H4 (cell line): ENCODE results near the gene VAMP2. TPM values are rescaled to one million over a fixed set of nuclear protein-coding genes. Genes with fewer than 3 reads are reported as not detected.
A peak's percentile ranks its signal among the peaks of the same experiment; 100 is the strongest.

ENCODE experiments used
- DNase-seq: peaks from one replicate; pipeline ENCODE4 v3.0.0-alpha.2; 2015; ENCODE audit warnings: low spot score
- total RNA-seq: library from RNA; depleted of rRNA; stranded (reverse); fragments of >200 nt; shearing (Covaris generic); gene quantifications from 2 replicates; pipeline ENCODE4 v1.2.3, GENCODE V29; 2014

Gene VAMP2
- total RNA-seq, 1 experiment from 2014 or later: 0.64 TPM

GRCh38 chr17:8143581-8144400, 19.0 kb downstream of the VAMP2 start:
- no peak for DNase-seq

DNA sequence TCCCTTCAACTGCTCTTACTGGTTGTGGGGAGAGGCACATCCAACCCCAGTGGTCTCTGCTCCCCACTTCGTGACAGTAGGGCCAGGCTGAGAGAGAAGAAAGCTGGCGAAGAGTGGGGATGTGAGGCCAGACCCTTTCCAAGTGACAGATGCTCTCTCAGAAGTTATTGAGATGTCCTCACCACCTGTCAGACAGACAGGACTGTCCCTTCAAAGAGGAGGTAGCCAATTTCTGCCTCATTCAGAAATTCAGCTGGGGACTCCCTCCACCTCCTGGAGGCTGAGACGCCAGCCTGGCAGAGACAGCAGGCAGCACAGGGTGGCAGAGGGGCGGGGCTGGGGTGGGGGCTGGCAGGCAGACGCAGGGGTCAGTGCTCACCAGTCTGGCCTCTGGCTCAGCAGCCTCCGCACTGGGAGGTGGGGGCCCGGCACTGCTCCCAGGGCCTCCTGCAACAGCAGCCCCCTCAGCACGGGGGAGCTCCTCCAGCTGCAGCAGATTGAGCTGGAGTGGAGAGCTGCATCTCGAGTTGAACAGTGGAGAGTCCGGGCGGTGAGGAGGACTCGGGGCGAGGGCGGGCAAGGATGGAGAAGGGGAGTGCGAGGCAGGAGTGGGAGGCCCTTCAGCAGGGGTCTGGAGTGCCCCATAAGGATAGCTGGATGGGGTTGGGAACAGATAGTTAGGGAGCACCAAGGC, 19.7 kb downstream of the VAMP2 start:
- DNase-seq: no peak

DNA sequence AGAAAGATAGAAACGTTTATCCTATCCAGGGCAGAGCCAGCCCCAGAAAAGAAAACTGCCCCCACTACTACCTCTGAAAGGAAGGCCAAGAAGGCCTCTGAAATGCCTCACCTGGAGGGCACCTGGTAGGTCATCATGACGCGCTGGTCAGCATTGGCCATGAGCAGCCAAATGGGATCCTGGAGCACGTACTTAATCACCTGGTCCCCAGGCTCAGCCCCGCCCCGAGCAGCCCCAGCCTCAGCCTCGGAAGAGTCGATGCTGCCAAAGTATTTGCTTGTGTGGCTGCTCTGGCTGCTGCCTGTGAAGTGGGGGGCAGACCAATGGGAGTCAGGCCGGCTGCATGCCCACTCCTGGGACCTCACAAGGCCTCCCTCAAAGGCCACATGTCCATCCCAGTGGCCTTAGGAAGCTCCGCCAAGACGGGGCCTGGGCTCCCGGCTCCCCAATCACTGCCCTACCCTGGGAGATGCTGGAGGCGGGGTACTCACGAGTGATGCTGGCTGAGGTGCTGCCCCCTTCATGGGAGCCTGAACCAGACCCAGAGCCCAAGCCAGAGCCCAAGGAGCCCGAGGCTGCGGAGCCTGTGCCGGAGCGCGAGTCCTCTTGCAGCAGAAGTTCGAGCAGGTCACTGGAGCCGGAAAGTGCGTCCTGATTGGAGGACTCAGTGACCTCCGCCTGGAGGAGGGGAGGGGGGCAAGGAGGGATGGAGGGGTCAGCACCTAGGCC, 20.4 kb downstream of the VAMP2 start:
- DNase-seq: no peak

DNA sequence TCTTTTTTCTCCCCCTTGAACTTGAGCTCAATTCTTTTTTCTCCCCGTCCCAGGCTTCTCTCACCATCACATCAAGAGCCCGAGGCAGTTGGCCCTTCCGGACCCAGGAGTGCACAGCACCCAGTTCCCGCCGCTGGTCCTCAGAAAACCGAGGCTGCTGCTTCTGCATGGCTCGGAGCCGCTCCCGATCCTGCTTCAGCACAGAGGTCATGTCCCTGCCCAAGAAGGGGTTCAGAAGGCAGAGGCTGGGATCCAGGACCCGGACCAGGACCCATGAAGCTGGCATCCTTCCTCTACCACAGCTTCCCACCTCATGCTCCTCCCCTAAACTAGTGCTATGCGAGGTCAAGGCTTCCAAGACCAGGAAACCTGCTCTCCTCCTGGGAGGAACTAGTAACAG, 21.0 kb downstream of the VAMP2 start:
- DNase-seq: no peak

DNA sequence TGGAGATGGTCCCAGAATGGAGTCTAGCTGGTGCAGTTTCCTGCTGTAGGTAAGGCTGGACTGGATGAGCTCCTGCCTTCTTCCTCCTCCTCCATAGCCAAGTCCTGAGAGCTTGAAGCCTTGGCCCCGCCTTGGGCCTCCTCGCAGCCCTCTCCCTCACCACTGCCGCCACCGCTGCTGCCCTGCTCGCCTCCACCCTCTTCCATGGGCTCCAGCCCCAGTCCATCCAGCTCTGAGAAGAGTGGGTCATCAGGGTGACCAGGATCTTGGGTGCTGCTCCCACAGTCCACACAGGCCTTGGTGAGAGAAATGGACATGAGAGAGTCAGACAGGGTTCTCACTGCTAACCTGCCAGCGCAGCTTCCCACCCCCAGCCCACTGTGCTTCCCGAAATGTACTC, 21.7 kb downstream of the VAMP2 start:
- DNase-seq: no peak

DNA sequence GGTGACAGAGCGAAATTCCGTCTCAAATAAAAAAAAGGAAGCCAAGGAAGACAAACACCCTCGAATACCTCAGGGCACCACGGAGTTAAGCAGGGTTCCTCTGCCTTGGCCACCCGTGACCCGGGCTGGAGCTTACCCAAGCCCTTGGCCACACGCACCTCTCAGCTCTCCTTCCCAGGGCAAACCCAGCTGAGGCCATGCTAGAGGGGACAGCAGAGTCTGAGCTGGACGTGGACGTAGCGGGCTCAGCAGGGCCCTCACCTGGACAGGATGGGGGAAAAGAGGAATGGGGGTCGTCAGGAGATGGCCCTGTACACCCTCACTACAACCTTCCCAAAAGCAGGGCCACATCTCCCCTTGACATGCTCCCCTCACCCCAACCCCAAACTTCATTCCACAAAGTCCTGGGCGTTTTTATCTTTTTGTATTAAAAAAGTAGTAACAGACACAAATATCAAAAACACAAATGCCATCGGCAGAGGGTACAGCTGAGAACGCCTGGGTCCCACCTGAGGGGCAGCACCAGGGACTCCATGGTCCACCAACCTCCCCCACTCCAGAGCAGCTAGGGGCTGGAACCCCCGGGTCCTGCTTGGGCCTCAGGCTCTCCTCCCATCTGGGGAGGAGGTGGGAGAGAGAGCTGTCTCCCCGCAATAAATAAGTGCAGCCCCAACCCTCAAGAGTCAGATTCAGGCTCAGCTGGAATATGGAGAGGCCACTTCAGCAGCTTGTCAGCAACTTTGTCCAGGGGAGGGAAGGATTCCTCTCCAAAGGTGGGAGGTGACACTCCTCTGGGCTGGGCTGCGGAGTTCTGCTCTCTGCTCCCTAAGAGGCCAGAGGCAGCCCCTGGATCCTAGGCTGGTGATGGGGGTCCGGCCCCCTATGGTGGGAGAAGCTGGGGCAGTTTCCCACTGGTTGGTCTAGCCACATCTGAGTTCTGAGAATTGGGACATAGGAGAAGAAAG, 22.4 kb downstream of the VAMP2 start:
- DNase-seq: no peak

DNA sequence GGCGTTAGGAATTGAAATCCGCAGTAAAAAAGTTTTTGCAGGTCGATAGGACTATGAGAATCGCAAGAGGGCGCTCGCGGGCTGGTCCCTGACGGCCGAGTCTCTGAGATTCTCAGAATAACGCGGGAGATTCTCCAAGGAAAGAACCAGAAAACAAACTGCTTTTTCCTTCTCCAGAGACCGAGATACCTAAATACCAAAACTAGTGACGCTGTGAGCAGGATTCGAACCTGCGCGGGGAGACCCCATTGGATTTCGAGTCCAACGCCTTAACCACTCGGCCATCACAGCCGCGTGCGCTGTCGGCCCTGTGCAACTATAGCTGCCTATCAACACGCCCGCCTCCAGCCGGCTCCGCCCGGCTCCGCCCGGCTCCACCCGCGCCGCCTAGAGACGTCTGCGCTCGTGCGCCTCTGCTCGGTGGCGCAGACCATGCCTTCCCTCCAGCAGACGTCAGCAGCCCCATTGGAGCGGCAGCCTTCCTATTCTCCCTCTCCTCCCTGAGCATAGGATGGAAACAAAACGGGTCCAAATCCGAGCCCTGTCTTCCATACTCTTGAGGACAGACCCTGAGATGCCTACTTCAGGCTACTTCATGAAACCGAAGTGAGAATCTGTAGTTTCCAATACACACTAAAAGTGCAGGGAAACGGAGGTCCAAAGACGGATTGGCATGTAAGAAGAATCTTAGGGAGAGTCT, 23.9 kb downstream of the VAMP2 start:
- peak; percentile 93 for DNase-seq

- no peak for DNase-seq
Measured at GRCh38 chr17:8138374-8138671, 24.4 kb downstream of the VAMP2 start.

DNA sequence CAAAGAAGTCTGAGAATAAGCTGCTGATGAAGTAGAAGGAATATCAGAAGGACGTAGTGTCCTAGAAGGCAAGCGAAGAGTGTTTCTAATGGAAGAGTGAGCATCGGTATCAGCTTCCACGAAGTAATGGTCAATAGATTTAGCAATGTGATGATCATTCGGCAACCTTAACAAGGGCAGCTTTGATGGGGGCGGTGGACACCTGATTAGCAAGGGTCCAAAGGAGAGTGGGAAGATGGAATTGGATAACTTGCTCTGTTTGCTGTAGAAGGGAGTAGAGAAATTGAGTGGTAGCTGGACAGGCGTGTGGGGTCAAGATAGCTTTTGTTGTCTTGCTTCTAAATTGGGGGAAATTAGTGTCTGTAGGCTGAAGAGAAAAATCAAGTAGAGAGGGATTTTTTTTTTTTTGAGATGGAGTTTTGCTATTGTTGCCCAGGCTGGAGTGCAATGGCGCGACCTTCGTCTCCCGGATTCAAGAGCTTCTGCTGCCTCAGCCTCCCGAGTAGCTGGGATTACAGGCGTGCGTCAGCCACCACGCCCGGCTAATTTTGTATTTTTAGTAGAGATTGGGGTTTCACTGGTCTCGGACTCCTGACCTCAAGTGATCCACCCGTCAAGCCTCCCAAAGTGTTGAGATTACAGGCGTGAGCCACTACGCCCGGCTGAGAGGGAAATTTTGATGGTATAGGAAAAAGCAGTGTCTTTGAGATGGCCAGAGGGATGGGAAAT, 24.9 kb downstream of the VAMP2 start:
- DNase-seq: no peak

DNA sequence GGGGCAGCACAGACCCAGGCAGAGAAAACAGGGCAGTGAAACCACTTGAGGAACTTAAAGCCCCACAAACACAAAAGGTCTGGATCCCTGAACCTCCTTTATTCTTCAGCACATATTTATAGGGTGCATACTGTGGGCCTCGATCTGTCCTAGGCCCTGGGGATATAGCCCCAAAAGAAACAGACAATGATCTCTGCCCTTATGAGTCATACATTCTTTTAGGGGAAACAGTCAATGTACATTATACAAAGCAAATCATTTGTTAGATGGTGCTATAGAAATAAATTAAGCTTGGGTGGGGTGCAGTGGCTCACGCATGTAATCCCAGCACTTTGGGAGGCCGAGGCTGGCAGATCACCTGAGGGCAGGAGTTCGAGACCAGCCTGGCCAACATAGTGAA, 28.8 kb downstream of the VAMP2 start:
- no peak for DNase-seq

DNA sequence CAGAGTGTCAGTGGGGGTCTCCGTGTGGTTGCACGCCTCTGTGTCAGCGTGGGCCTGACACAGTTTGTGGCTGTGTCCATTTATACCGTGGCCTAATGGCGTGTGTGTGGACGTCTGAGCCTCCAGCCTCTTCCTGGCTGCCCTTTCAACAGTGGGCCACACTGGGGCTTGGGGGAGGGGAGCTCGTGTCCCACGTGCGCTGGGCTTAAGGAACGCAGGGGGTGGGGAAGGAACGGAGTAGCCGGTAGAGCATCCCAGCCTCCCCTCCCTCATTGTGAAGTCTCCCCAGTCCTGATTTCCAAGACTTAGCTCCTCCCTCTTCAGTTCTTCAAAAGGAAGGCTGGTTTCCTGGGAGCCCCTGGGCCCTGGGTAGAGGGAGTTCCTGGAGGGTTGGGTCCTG, 29.3 kb downstream of the VAMP2 start:
- DNase-seq: no peak

DNA sequence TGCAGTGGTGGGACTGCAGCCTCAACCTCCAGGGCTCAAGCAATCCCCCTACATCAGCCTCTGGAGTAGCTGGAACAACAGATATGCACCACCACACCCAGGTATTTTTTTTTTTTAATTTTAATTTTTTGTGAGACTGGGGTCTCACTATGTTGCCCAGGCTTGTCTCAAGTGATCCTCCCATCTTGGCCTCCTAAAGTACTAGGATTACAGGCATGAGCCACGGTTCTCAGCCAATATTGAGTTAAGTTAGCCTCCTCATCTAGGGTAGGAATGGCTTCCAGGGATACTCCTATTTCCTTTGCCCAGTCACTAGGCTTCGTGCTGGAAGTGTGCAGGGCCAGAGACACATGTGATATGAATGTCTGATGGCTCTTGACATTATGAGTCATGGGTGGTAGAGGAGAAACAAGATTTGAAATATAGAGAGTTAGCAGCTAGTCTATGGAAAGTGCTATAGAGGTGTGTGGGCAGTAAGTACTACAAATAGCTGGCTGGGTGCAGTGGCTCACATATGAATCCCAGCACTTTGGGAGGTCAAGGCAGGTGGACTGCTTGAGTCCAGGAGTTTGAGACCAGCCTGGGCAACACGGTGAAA, 30.8 kb downstream of the VAMP2 start:
- DNase-seq: no peak

DNA sequence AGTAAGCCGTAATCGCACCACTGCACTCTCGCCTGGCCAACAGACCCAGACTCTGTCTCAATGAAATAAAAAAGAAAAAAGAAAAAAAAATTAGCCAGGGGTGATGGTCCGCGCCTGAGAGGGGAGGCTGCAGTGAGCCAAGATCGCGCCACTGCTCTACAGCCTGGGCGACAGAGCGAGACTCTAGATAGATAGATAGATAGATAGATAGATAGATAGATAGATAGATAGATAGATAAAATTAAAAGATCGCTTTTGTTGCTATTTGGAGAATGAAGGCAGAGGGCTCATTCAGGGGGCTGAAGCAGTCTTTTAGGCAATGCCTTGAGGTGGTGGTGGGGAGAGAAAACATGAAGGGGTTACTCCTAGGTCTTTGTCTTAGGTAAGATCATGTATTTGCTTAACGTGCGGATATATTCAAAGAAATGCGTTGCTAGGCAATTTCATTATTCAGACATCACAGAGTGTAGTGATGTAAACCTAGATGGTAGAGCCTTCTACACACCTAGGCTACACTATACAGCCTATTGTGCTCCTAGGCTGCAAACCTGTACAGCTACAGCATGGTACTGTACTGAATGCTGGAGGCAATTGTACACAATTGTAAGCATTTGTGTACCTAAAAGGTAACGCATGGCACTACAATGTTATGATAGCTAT, 34.5 kb downstream of the VAMP2 start:
- no peak for DNase-seq

DNA sequence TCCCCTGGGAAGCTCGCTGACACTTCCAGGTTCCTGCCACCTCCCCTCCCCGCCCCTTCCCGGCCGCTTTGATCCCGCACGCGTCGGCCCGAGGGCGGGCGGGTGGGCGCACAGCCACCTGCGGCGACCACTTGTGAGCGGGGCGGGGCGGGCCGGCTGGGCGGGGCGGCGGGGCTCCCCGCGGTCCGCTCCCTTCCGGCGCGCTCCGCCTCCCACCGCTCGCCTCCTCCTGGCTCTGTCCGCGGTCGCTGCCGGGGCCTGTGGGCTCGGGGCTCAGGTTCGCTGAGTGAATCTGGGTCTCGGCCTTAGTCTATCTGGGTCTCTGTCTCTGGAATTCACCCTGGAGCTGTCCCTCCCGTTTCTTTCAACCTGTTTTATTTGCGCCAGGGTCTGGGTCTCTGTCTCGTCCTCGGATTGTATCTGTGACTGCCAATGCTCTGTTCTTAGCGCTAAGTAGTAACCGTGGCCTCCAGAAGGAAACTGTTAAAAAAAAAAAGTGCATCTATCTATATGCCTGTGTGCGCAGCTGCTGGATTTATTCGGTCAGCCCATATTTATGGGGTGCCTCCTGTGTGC, 36.2 kb downstream of the VAMP2 start:
- DNase-seq: no peak

GRCh38 chr17:8125947-8126490, 36.7 kb downstream of the VAMP2 start:
- no peak for DNase-seq

DNA sequence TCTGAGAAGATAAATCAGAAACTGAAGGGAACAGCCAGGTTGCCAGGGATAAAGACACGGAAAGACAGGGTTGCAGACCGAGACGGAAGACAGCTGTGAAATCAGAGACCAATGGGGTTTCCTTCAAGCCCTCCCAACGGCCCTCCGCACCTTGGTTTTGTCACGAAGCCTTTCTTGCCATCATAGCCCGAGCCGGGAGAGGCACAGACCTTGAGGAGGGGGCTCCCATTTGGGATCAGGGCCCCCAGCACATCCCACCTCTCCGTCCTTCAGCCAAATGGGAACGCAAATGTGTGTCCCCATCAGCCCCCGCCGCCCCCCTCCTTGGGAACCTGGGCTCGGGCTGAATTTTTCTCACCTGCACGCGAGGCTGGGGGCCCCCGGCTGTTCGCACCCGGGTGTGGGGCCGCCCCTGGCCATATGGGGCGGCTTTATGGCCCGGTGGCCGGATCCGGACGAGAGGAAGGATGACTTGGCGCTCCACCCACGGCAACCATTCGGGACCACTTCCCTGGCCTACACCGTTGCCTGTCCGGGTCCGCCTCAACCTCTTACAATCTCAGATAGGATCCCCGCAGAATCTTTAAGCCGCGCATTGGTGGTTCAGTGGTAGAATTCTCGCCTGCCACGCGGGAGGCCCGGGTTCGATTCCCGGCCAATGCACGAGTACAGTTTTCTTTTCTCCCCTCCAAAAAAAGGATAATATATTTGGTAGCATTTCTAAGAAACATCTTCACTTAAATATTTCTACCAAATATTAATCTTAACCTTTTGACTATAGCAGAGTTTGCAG, 37.4 kb downstream of the VAMP2 start:
- no peak for DNase-seq

DNA sequence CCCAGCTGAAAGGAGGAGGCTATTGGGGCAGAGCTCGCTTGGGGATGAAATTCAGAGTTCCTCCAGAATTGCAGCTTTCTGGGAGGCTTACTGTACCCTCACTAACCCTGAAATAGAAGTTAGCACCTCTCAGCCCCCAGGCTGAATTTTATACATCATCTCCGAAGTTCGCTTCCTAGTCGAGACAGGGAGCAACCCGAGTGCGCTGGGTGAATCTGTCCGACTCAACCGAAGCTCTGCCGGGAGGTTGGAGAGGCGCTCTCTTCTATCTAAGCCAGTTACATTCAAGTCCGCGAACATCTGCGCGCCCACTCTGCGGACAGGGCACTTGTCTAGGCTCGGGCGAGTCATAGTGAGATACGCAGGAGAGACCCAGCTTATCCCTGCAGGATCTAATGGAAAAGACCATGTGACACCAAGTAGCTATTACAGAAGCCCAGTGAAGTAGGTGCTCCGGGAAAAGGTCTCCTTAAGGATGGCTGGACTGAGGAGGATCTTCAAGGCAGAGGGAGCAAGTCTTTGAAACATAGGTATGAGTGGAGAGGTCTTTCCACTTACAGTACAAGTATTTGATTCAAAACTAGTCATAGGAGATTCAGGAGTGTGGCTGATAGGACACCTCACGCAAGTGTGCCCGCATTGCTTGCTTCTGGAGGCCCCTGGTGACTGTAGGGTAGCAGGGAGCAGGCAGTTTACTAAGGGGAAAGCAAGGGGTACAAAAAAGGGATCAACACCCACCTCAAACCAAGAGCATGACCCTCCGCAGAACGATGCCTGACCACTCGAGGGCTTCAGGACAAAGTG, 38.2 kb downstream of the VAMP2 start:
- DNase-seq: no peak
